Esophagus squamous epithelium (tissue), 5 donors: ENCODE data around the gene MYPOP. TPM values are rescaled to one million over a fixed set of nuclear protein-coding genes. Genes with fewer than 3 reads are reported as not detected.

Source experiments
- DNase-seq: peaks from one replicate; lab custom pipeline; 2025; lab: John Stamatoyannopoulos, UW
- H3K27ac ChIP-seq, 4 donors: fragments of 200-600 bp; sonication (generic); one replicate each; pipeline ENCODE4 v1.5.1; 2016 to 2019; ENCODE audit warnings: mild to moderate bottlenecking in 1 of 4
- H3K27me3 ChIP-seq, 4 donors: fragments of 200-600 bp; sonication (generic); 1 replicate in 3 of 4; 2 replicates in 1 of 4; pipeline versions ENCODE4 v1.5.1 to v1.6.0; 2017 to 2021; ENCODE audit warnings: antibody characterized with exemption in 1 of 4
- H3K36me3 ChIP-seq, 3 donors: fragments of 200-600 bp; sonication (generic); one replicate each; pipeline ENCODE4 v1.5.1; 2016 to 2019
- H3K4me1 ChIP-seq, 3 donors: fragments of 200-600 bp; sonication (generic); one replicate each; pipeline ENCODE4 v1.5.1; 2017 to 2019
- H3K4me3 ChIP-seq, 4 donors: fragments of 200-600 bp; sonication (generic); 1 replicate in 3 of 4; 2 replicates in 1 of 4; pipeline ENCODE4 v1.5.1; 2016 to 2019; ENCODE audit warnings: mild to moderate bottlenecking in 2 of 4, moderate library complexity in 1 of 4
- H3K9me3 ChIP-seq, 3 donors: fragments of 200-600 bp; sonication (generic); one replicate each; pipeline ENCODE4 v1.5.1; 2016 to 2019
- CTCF ChIP-seq, 6 experiments: fragments of 450-650 bp in 4 of 6; fragments of 200-600 bp in 2 of 6; sonication (generic) in 2 of 6; IDR thresholded peaks; one replicate each; pipeline ENCODE4 v1.5.1; 2016 to 2019; ENCODE audit warnings: antibody characterized with exemption in 6 of 6, mild to moderate bottlenecking in 4 of 6, moderate library complexity in 4 of 6
- POLR2A ChIP-seq, 4 donors: fragments of 450-650 bp; IDR thresholded peaks; one replicate each; pipeline ENCODE4 v1.6.1; 2017; ENCODE audit warnings: antibody characterized with exemption in 4 of 4, mild to moderate bottlenecking in 4 of 4, moderate library complexity in 3 of 4
- WGBS, 2 donors: methylation state at CpG; one replicate each; pipeline ENCODE4 v1.1.5; 2018; 5-methylcytosine and 5-hydroxymethylcytosine counted together
- intact Hi-C: fragments of 100-400 bp; cut with DNase I; formaldehyde crosslinking; loops from one replicate; pipeline ENCODE4 v1.15.0; 2022
- total RNA-seq, 4 donors: library from RNA; depleted of rRNA; stranded (reverse); fragments of >200 nt; gene quantifications; one replicate each; pipeline ENCODE4 v1.1.0, GENCODE V29; 2016
- donor health status: DM: yes; HTN: yes; CAD: no.

MYPOP gene
- total RNA-seq, 4 donors from 2014 or later, result 2.3 to 5.7 (median 4.2) TPM

DNA sequence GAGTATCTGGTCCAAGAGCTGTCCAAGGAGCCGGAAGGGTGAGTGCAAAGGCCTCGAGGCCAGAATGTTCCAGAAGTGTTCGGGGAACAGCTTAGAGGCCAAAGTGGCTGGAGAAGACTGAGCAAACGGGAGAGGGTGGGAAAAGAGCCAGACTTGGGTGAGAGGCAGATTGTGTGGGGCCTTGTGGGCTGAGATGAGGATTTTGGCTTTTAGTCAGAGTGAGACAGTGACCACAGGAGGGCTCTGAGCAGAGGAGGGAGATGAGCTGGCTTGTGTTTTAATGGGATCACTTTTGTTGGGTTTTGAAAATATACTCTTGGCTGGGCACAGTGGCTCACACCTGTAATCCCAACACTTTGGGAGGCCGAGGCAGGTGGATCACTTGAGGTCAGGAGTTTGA lies 6.5 kb upstream of the MYPOP start:
- H3K9me3 ChIP-seq, result no peaks in the 10 kb centered on the region
- peaks cover 0 to 32% (median 0%) of the 10 kb centered on the region in 4 donors for H3K27me3 ChIP-seq
- no peak for DNase-seq
- intact Hi-C loops, result no loop called here
- no peaks in the 10 kb centered on the region for H3K4me1 ChIP-seq
- no peak overlapping the region for H3K27ac ChIP-seq
- H3K4me3 ChIP-seq, result no peak overlapping the region
- WGBS, 2 donors, result 72 to 73% methylated on average over 4 to 5 of the region's 5 CpGs
- TF ChIP-seq CTCF (IDR thresholded peaks at IDR 0.05), result no peak
- no peak for TF ChIP-seq POLR2A (IDR thresholded peaks at IDR 0.05)
- H3K36me3 ChIP-seq, result no peaks in the 10 kb centered on the region

- no peak overlapping the region for H3K4me3 ChIP-seq
- peaks cover 6 to 19% (median 8%) of the 10 kb centered on the region in 3 donors for H3K4me1 ChIP-seq
- H3K36me3 ChIP-seq, result no peaks in the 10 kb centered on the region
- DNase-seq, result no peak
- H3K27ac ChIP-seq, result no peak overlapping the region
- H3K9me3 ChIP-seq, result no peaks in the 10 kb centered on the region
- WGBS, 2 donors, result 71 to 91% methylated on average over 1 to 3 of the region's 3 CpGs
- peaks cover 0 to 6% (median 0%) of the 10 kb centered on the region in 4 donors for H3K27me3 ChIP-seq
- TF ChIP-seq CTCF (IDR thresholded peaks at IDR 0.05) (no peak), POLR2A (IDR thresholded peaks at IDR 0.05) (no peak)
- intact Hi-C loops, result no loop called here
Observed at GRCh38 chr19:45906221-45906620, 3.8 kb upstream of the MYPOP start.

DNA sequence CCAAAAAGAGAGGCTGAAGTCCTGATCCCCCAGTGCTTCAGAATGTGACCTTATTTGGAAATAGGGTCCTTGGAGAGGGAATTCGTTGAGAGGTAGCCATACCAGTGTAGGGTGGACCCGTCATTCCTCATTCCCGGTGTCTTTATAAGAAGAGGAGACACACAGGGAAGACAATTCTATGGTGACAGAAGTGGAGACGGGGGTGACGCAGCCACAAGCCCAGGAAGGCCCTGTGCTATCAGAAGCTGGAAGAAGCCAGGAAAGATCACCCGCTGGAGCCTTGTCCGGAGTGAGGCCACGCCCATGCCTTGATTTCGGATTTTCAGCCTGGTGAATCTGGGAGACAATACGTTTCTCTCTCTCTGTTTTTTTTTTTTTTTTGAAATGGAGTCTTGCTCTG lies 2.6 kb upstream of the MYPOP start:
- H3K4me3 ChIP-seq, result no peak overlapping the region
- no peak for DNase-seq
- 74 to 90% methylated on average over 9 to 10 of the region's 10 CpGs for WGBS, 2 donors
- H3K9me3 ChIP-seq, result no peaks in the 10 kb centered on the region
- no peaks in the 10 kb centered on the region for H3K27me3 ChIP-seq
- H3K4me1 ChIP-seq, result peaks cover 16 to 31% (median 16%) of the 10 kb centered on the region in 3 donors
- TF ChIP-seq POLR2A (IDR thresholded peaks at IDR 0.05) (no peak), CTCF (IDR thresholded peaks at IDR 0.05) (no peak)
- no peak overlapping the region for H3K27ac ChIP-seq
- intact Hi-C loops, result no loop called here
- H3K36me3 ChIP-seq, result peaks cover 0 to 4% (median 0%) of the 10 kb centered on the region in 3 donors

GRCh38 chr19:45902651-45903625 lies 525 bp upstream of the MYPOP start:
- H3K4me3 ChIP-seq, result peak overlapping the region; percentile 67 to 86 (median 78)
- 2 to 11% methylated on average over 9 to 18 of the region's 73 CpGs for WGBS, 2 donors
- H3K4me1 ChIP-seq, result peaks cover 16 to 34% (median 16%) of the 10 kb centered on the region in 3 donors

More at GRCh38 chr19:45902651-45903625, 525 bp upstream of the MYPOP start:
- Histone ChIP-seq H3K27me3 (no peaks in the 10 kb centered on the region), H3K36me3 (peaks cover 0 to 25% (median 13%) of the 10 kb centered on the region in 3 donors), H3K9me3 (no peaks in the 10 kb centered on the region), H3K27ac (peak overlapping the region; percentile 72 to 88 (median 86))
- peak in 1 of 6 experiments; percentile 60 for TF ChIP-seq CTCF (IDR thresholded peaks at IDR 0.05)
- TF ChIP-seq POLR2A (IDR thresholded peaks at IDR 0.05), result peak in 3 of 4 donors; percentile 15 to 75 (median 58)
- DNase-seq, result peak; percentile 76
- intact Hi-C loops, result no loop called here
